Calu3 (cell line): Measurements from ENCODE around the gene ABRAXAS1. TPM values are rescaled to one million over a fixed set of nuclear protein-coding genes. Genes with fewer than 3 reads are reported as not detected.

Experiments
- Bru-seq: library from RNA; stranded (reverse); fragments of 400-500 nt; gene quantifications from one replicate; lab custom pipeline; 2021; lab: Mats Ljungman, UMichigan
- BruChase-seq, 2 experiments: library from RNA; stranded (reverse); fragments of 400-500 nt; gene quantifications; one replicate each; lab custom pipeline; 2021; lab: Mats Ljungman, UMichigan
- BruUV-seq: library from RNA; stranded (reverse); fragments of 400-500 nt; replicated peaks from 2 replicates; lab custom pipeline; 2021; lab: Mats Ljungman, UMichigan
- CTCF ChIA-PET: fragments of 300-600 bp; sonication (Branson Sonifier 250); formaldehyde crosslinking; loops from one replicate; lab custom pipeline; 2022; ENCODE audit warnings: antibody characterized with exemption; lab: Charles Lee
- DNase-seq: peaks from one replicate; pipeline ENCODE4 v3.0.0; 2022
- H3K27ac Mint-ChIP-seq: one replicate; pipeline ENCODE4 v1.8.0; 2022; ENCODE audit warnings: mixed read lengths; ENCODE audit not compliant: unreplicated experiment
- H3K27me3 Mint-ChIP-seq: one replicate; pipeline ENCODE4 v1.8.0; 2022; ENCODE audit warnings: mixed read lengths; ENCODE audit not compliant: unreplicated experiment
- H3K36me3 Mint-ChIP-seq: one replicate; pipeline ENCODE4 v1.8.0; 2022; ENCODE audit warnings: mild to moderate bottlenecking, moderate library complexity, mixed read lengths; ENCODE audit not compliant: insufficient read depth, unreplicated experiment
- H3K4me1 Mint-ChIP-seq: one replicate; pipeline ENCODE4 v1.8.0; 2022; ENCODE audit warnings: mild to moderate bottlenecking, low read depth, mixed read lengths; ENCODE audit not compliant: unreplicated experiment
- H3K4me3 Mint-ChIP-seq: one replicate; pipeline ENCODE4 v1.8.0; 2022; ENCODE audit warnings: mild to moderate bottlenecking, low read depth, moderate library complexity, mixed read lengths; ENCODE audit not compliant: unreplicated experiment
- H3K9me3 Mint-ChIP-seq: one replicate; pipeline ENCODE4 v1.8.0; 2022; ENCODE audit warnings: low read depth, mixed read lengths; ENCODE audit not compliant: unreplicated experiment
- CTCF ChIP-seq: fragments of 200-600 bp; IDR thresholded peaks from one replicate; pipeline ENCODE4 v1.8.0; 2022; ENCODE audit warnings: antibody characterized with exemption; ENCODE audit not compliant: unreplicated experiment
- intact Hi-C: fragments of 100-400 bp; cut with micrococcal nuclease; formaldehyde crosslinking; loops from one replicate; pipeline ENCODE4 v1.10.0; 2022; ENCODE audit not compliant: unreplicated experiment
- long read RNA-seq: library from polyadenylated mRNA; stranded (forward); transcript quantifications from one replicate; pipeline ENCODE4 v2.0.0, GENCODE V29; 2022
- total RNA-seq: library from RNA; stranded (reverse); gene quantifications from 2 replicates; pipeline ENCODE4 v1.2.3, GENCODE V29; 2022

ABRAXAS1 gene
- total RNA-seq (3.0 and 4.2 TPM in 2 replicates), Bru-seq, nascent RNA (percentile 43 among the genes with signal in this experiment), BruChase-seq, experiment 1, labeled RNA remaining after a 6-hour chase (percentile 43 among the genes with signal in this experiment), BruChase-seq, experiment 2, labeled RNA remaining after a 2-hour chase (percentile 44 among the genes with signal in this experiment)
- long read RNA-seq, full-length matches to known transcripts: 3 of 5 reads
- long read RNA-seq, partial matches to known transcripts: 1 of 5 reads
- long read RNA-seq, other reads (novel, unspliced or antisense): 1 of 5 reads

- Mint-ChIP-seq H3K9me3 (no peaks in the 10 kb centered on the region), H3K4me3 (peak within 1 kb of the TSS; percentile 99), H3K27me3 (no peaks in the 10 kb centered on the region), H3K36me3 (peaks cover 12% of the 10 kb centered on the region), H3K4me1 (no peaks in the 10 kb centered on the region), H3K27ac (peak within 1 kb of the TSS; percentile 95)
- DNase-seq: peak; percentile 89
- TF ChIP-seq CTCF: no peak
- intact Hi-C loops: no loop called here
- CTCF ChIA-PET: no interaction called here
- BruUV-seq: no TSS peak
These were observed at the start of gene ABRAXAS1 for GRCh38 chr4:83484500-83485461. ABRAXAS1 (minus strand) TSS chr4:83485100; CDS start chr4:83485072, 28 bp downstream.

GRCh38 chr4:83527671-83528070 is 42.8 kb upstream of the ABRAXAS1 start:
- Mint-ChIP-seq H3K4me1 (no peaks in the 10 kb centered on the region), H3K4me3 (no peak overlapping the region), H3K27ac (no peak overlapping the region), H3K36me3 (no peaks in the 10 kb centered on the region), H3K27me3 (no peaks in the 10 kb centered on the region), H3K9me3 (no peaks in the 10 kb centered on the region)
- intact Hi-C loops: no loop called here
- BruUV-seq: no TSS peak
- CTCF ChIA-PET: no interaction called here
- DNase-seq: no peak
- no peak for TF ChIP-seq CTCF

- Mint-ChIP-seq H3K36me3 (no peaks in the 10 kb centered on the region), H3K9me3 (peaks cover 3% of the 10 kb centered on the region), H3K4me3 (no peak overlapping the region), H3K4me1 (no peaks in the 10 kb centered on the region), H3K27ac (no peak overlapping the region), H3K27me3 (no peaks in the 10 kb centered on the region)
- intact Hi-C loops: no loop called here
- no TSS peak for BruUV-seq
- TF ChIP-seq CTCF: no peak
- CTCF ChIA-PET: no interaction called here
- no peak for DNase-seq
These were observed 37.3 kb upstream of the ABRAXAS1 start for GRCh38 chr4:83522239-83522638.

GRCh38 chr4:83516042-83516772 is 31.3 kb upstream of the ABRAXAS1 start:
- intact Hi-C loops: no loop called here
- no TSS peak for BruUV-seq
- no peak overlapping the region for H3K27ac Mint-ChIP-seq
- no peaks in the 10 kb centered on the region for H3K36me3 Mint-ChIP-seq
- H3K9me3 Mint-ChIP-seq: peaks cover 3% of the 10 kb centered on the region
- CTCF ChIA-PET: no interaction called here
- no peak overlapping the region for H3K4me3 Mint-ChIP-seq
- H3K27me3 Mint-ChIP-seq: no peaks in the 10 kb centered on the region
- no peaks in the 10 kb centered on the region for H3K4me1 Mint-ChIP-seq
- no peak for TF ChIP-seq CTCF
- no peak for DNase-seq
